Activated CD8-positive, alpha-beta memory T cell treated with anti-CD3 and anti-CD28 coated beads, Interleukin-2, amount 50 U/mL, for 4 hours (primary cell): ENCODE measurements around the gene ATP13A3.

ENCODE experiments used
- DNase-seq: peaks from one replicate; pipeline ENCODE4 v3.0.0-alpha.2; 2020

ATP13A3 gene

DNA sequence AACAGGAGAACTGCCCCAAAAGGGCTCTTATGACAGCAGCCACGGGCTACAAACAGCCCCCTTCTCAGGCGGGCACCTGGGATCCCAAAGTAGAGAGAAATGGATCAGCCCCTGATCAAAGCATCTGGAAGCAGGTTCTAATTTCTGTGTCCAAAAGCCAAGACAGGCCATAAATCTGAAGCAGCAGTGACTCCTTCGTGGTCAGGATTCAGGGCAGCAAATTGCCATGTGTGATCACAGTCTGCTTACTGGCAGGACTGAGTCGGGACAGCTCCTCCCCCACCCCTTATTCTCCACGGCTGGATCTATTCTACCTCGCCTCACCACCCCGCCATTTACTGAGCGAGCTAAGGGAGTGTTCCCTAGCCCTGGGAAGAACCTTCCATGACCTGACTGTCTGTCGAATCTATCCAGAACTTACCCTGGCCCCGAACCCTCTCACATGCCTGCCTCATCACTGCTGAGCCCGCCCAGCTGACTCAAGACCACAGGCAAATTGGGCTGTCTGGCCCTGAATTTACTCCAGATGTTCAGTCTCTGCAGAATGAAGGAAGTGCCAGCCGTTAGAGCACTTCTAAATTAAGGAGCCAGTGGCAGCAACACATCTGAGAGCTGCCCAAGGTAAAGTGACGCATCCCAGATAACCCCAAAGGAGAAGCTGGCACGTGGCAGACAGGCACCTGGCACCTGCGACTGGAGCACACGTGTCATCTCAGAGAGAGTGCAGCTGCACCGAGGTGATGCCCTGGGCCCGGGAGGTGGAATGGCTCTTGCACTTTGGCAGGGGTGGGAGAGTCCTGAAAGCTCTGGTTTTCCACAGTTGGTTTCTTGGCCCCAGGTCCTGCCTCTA is 118.6 kb downstream of the ATP13A3 start:
- no peak for DNase-seq

- DNase-seq: no peak
Observed at GRCh38 chr3:194365978-194366490, 120.8 kb downstream of the ATP13A3 start.

- no peak for DNase-seq
Observed at GRCh38 chr3:194365526-194365925, 121.3 kb downstream of the ATP13A3 start.

DNA sequence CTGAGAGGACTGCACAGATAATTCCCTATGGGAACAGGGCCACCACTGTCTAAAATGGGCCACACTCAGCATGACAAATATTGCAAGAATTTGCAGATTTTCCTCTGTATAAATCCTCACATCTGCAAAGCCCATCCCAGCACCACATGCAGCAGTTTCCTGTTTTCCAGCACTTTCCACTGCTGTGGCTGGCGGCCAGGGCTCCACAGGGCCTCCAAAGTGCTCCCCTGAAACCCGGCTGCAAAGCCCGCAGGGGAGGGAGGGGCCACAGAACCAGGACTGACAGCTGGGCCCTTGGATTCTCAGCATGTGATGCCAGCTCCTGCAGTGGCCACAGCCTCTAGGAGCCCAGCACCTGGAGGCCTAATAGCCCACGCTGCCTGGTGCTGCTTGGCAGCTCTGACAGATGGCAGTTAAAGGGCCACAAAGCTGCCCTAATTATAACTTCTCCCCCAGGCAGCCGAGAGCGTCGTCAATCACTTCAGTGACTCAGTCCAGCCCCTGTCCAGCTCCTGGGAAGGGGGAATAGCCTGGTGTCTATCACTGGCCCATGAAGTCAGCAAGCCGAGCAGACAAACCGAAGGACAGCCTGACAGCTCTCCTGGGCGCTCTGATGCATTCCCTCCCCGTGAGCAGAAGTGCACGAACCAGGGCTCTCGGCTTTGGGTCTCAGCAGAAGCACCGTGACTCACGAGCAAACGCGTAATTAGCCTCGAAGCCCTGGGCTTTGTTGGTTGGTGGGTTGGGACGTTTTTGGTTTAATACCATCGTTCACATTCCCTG is 122.0 kb downstream of the ATP13A3 start:
- no peak for DNase-seq

DNA sequence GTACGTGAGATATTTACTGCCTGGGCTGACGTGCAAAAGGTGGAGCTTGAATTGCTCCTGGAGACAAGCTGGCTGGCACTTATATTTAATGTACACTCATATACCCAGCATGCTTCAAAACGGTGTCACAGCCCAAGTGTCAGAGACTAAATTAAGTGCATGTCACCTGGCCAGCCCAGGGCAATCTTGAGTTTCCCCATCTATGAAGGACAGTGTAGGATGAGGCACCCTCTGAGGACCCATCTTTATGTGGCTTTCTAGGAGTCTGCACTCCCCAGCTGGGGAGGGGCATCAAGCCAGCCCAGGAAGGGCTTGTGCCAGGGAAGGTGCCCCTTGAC is 122.5 kb downstream of the ATP13A3 start:
- no peak for DNase-seq

DNA sequence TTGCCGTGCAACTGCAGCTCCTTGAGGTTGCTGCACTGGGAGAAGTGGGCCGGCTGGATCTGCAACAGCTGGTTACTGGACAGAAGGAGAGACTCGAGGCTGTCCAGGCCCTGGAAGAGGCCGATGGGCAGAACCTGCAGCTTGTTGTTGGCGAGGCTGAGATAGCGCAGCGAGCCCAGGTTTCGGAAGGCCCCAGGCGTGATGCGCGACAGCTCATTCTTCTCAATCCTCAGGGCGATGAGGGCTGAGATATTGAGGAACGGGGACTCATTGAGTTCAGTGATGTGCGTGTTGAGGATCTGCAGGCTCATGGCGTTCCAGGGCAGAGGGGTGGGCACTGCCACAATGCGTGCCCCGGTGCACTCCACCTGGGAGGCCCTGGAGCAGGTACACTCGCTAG is 126.2 kb downstream of the ATP13A3 start:
- DNase-seq: no peak

- no peak for DNase-seq
Observed at GRCh38 chr3:194357681-194358080, 129.1 kb downstream of the ATP13A3 start.

DNA sequence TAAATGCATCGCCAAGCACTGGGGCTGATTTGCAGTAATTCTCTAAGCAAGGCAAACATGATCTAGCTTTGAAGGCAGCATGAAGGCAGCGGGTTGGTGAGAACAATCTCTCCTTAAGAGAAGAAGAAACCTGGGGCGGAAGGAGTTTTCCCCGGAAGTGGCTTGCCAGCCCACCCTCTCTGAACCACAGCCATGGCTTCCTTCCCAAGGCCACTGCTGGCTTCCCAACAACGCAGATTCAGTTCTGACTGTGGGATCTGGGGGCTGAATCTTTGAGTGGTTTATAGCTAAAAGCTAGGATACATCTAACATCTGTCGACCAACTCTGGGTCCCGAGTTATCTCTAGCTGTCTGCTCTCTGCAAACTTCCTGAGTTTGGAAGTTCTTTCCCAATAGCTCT is 131.4 kb downstream of the ATP13A3 start:
- DNase-seq: no peak

- no peak for DNase-seq
Observed at GRCh38 chr3:194354315-194354714, 132.5 kb downstream of the ATP13A3 start.
